Neuronal stem cell (in vitro differentiated cells): ENCODE data around the gene CTAG1A.
"Not testable (repeated sequence)": the region's sequence is repeated elsewhere in the genome, so short reads cannot be mapped to it uniquely, and the experiment has no call there.

ENCODE experiments used
- DNase-seq: peaks from one replicate; pipeline ENCODE4 v3.0.0-alpha.2; 2013; ENCODE audit warnings: low spot score
- H2AFZ ChIP-seq: one replicate; pipeline ENCODE4 v1.6.1; 2013; ENCODE audit warnings: mild to moderate bottlenecking, low read length, inconsistent platforms
- H2AK5ac ChIP-seq: 2 replicates; pipeline ENCODE4 v1.6.1; 2013; ENCODE audit warnings: low read depth, mild to moderate bottlenecking, inconsistent platforms, low read length, moderate library complexity, mixed read lengths
- H2BK120ac ChIP-seq: 2 replicates; pipeline ENCODE4 v1.6.1; 2013; ENCODE audit warnings: low read depth, mild to moderate bottlenecking, inconsistent platforms, low read length, moderate library complexity, mixed read lengths
- H2BK12ac ChIP-seq: one replicate; pipeline ENCODE4 v1.6.1; 2013; ENCODE audit warnings: low read length, inconsistent platforms
- H2BK15ac ChIP-seq: 2 replicates; pipeline ENCODE4 v1.6.1; 2013; ENCODE audit warnings: mild to moderate bottlenecking, low read length, inconsistent platforms, mixed read lengths
- H2BK5ac ChIP-seq: one replicate; pipeline ENCODE4 v1.6.1; 2013; ENCODE audit warnings: inconsistent platforms, mild to moderate bottlenecking, low read length, moderate library complexity
- H3K14ac ChIP-seq: one replicate; pipeline ENCODE4 v1.6.1; 2013; ENCODE audit warnings: low read length, inconsistent platforms
- H3K18ac ChIP-seq: 2 replicates; pipeline ENCODE4 v1.6.1; 2013; ENCODE audit warnings: low read length, inconsistent platforms
- H3K23ac ChIP-seq: 2 replicates; pipeline ENCODE4 v1.6.1; 2013; ENCODE audit warnings: low read depth, mild to moderate bottlenecking, mixed read lengths, low read length, inconsistent platforms; ENCODE audit not compliant: poor library complexity
- H3K27ac ChIP-seq: replicated peaks from 3 replicates; pipeline ENCODE4 v1.5.1; 2013; ENCODE audit warnings: low read length, inconsistent platforms
- H3K27me3 ChIP-seq, 3 experiments: 2 replicates each; pipeline ENCODE4 v1.6.1; 2013; ENCODE audit warnings: low read length in 3 of 3, mild to moderate bottlenecking in 2 of 3, inconsistent platforms in 1 of 3, low read depth in 1 of 3, mixed read lengths in 1 of 3, moderate library complexity in 1 of 3; ENCODE audit not compliant: control insufficient read depth in 3 of 3, insufficient read depth in 3 of 3
- H3K36me3 ChIP-seq, 2 donors: replicated peaks in 1 of 2; 2 replicates each; pipeline ENCODE4 v1.6.1; 2013; ENCODE audit warnings: low read length in 2 of 2; ENCODE audit not compliant: control insufficient read depth in 2 of 2, insufficient read depth in 2 of 2
- H3K4ac ChIP-seq: 2 replicates; pipeline ENCODE4 v1.6.1; 2013; ENCODE audit warnings: inconsistent platforms, mild to moderate bottlenecking, low read length, moderate library complexity
- H3K4me1 ChIP-seq, 2 donors: 1 replicate in 1 of 2; 2 replicates in 1 of 2; pipeline ENCODE4 v1.6.1; 2013; ENCODE audit warnings: low read length in 2 of 2, low read depth in 1 of 2; ENCODE audit not compliant: control insufficient read depth in 2 of 2, insufficient read depth in 1 of 2
- H3K4me2 ChIP-seq: one replicate; pipeline ENCODE4 v1.6.1; 2013; ENCODE audit warnings: mild to moderate bottlenecking, low read length, inconsistent platforms; ENCODE audit not compliant: insufficient read depth, poor library complexity, severe bottlenecking
- H3K4me3 ChIP-seq, 2 donors: 2 replicates each; pipeline ENCODE4 v1.5.1; 2013; ENCODE audit warnings: low read length in 2 of 2, mild to moderate bottlenecking in 2 of 2, inconsistent platforms in 1 of 2, moderate library complexity in 1 of 2
- H3K79me1 ChIP-seq: one replicate; pipeline ENCODE4 v1.6.1; 2013; ENCODE audit warnings: low read depth, mild to moderate bottlenecking, inconsistent platforms, low read length, moderate library complexity
- H3K9ac ChIP-seq: one replicate; pipeline ENCODE4 v1.6.1; 2013; ENCODE audit warnings: mild to moderate bottlenecking, low read depth, low read length, inconsistent platforms; ENCODE audit not compliant: poor library complexity
- H3K9me3 ChIP-seq, 2 donors: replicated peaks in 1 of 2; 2 replicates each; pipeline versions ENCODE3 to v1.6.1; 2013; ENCODE audit warnings: low read length in 2 of 2, mild to moderate bottlenecking in 2 of 2, inconsistent platforms in 1 of 2, low read depth in 1 of 2, mixed read lengths in 1 of 2, moderate library complexity in 1 of 2; ENCODE audit not compliant: control insufficient read depth in 2 of 2, insufficient read depth in 1 of 2
- H4K8ac ChIP-seq: one replicate; pipeline ENCODE4 v1.6.1; 2013; ENCODE audit warnings: low read depth, mild to moderate bottlenecking, inconsistent platforms, low read length, moderate library complexity
- H4K91ac ChIP-seq: one replicate; pipeline ENCODE4 v1.6.1; 2013; ENCODE audit warnings: low read length, low read depth, mild to moderate bottlenecking, inconsistent platforms; ENCODE audit not compliant: poor library complexity
- WGBS, 2 donors: extraction: QIAGEN DNeasy Blood & Tissue Kit; methylation state at CpG; one replicate each; pipeline ENCODE4 v1.1.7; 2013; ENCODE audit warnings: missing lambda C conversion rate in 2 of 2, mixed read lengths in 1 of 2; ENCODE audit not compliant: insufficient read length in 2 of 2, insufficient replicate concordance in 1 of 2; ENCODE audit errors: extremely low coverage in 2 of 2; 5-methylcytosine and 5-hydroxymethylcytosine counted together

Gene CTAG1A

DNA sequence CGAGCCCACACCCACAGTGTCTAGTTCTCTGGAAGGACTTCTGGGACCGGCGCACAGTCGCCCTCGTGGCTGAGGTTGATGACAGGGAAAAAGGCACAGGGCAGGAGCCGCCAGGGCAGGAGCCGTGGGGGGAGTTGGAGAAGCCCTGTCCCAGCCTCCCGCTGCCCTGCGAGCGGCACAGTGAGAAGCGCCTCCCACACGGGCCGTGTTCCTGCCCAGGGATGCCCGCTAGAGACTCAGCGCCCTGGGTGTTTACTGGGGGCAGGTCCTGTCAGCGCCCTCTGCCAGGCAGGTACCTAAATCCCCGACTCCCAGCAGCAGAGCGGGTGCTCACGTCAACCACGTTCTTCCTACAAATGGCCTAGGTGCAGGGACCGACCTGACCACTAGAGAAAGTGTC, 26.0 kb upstream of the CTAG1A start:
- not testable (repeated sequence) for H3K4me1 ChIP-seq, H2BK12ac ChIP-seq, H2BK120ac ChIP-seq, H3K9ac ChIP-seq, H3K9me3 ChIP-seq, H3K4me2 ChIP-seq, H3K4ac ChIP-seq, H3K14ac ChIP-seq, H2AFZ ChIP-seq, H3K27me3 ChIP-seq, H3K27ac ChIP-seq, H4K8ac ChIP-seq, H2BK15ac ChIP-seq, H2BK5ac ChIP-seq, H3K4me3 ChIP-seq, H2AK5ac ChIP-seq, H3K36me3 ChIP-seq, DNase-seq, H3K18ac ChIP-seq, H3K79me1 ChIP-seq, H3K23ac ChIP-seq, H4K91ac ChIP-seq
- WGBS, 2 donors: no CpG with 5 or more reads among the region's 21 CpGs

DNA sequence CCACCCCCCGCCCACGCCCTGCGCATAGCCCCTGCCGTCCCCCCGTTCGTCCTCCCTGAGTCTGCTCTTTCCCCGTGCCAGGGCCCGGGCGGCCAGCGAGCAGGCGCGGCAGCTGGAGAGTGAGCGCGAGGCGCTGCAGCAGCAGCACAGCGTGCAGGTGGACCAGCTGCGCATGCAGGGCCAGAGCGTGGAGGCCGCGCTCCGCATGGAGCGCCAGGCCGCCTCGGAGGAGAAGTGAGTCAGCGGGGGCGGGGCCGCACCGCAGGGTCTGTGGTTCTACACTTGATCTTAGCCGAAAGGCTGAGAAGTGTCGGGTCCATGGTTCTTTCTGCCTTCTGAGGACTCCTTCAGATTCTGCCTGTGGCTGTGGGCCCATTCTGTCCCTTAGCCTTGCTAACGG, 24.6 kb upstream of the CTAG1A start:
- not testable (repeated sequence) for H2BK15ac ChIP-seq, H3K4ac ChIP-seq, H3K36me3 ChIP-seq, H2BK120ac ChIP-seq, H3K4me3 ChIP-seq, H3K79me1 ChIP-seq, H3K9ac ChIP-seq, H2BK12ac ChIP-seq, H3K4me2 ChIP-seq, H2AK5ac ChIP-seq, H3K14ac ChIP-seq, H3K27me3 ChIP-seq, H3K23ac ChIP-seq, H3K27ac ChIP-seq, H4K91ac ChIP-seq, DNase-seq, H4K8ac ChIP-seq, H3K18ac ChIP-seq, H2BK5ac ChIP-seq, H3K9me3 ChIP-seq, H2AFZ ChIP-seq, H3K4me1 ChIP-seq
- WGBS, 2 donors: no CpG with 5 or more reads among the region's 31 CpGs

GRCh38 chrX:154562295-154562694, 22.6 kb upstream of the CTAG1A start:
- not testable (repeated sequence) for H3K4me1 ChIP-seq, H2BK15ac ChIP-seq, H4K91ac ChIP-seq, H3K27me3 ChIP-seq, H4K8ac ChIP-seq, H3K9me3 ChIP-seq, H2AK5ac ChIP-seq, H3K79me1 ChIP-seq, DNase-seq, H3K36me3 ChIP-seq, H3K18ac ChIP-seq, H2BK5ac ChIP-seq, H3K9ac ChIP-seq, H3K4me3 ChIP-seq, H2AFZ ChIP-seq, H2BK120ac ChIP-seq, H3K14ac ChIP-seq, H3K4ac ChIP-seq, H3K4me2 ChIP-seq, H3K27ac ChIP-seq, H2BK12ac ChIP-seq, H3K23ac ChIP-seq
- no CpG with 5 or more reads among the region's 10 CpGs for WGBS, 2 donors

GRCh38 chrX:154570361-154570760, 14.6 kb upstream of the CTAG1A start:
- H3K79me1 ChIP-seq, H3K4ac ChIP-seq, H2AFZ ChIP-seq, H3K4me3 ChIP-seq, H3K14ac ChIP-seq, H3K9me3 ChIP-seq, DNase-seq, H2BK5ac ChIP-seq, H3K4me2 ChIP-seq, H4K91ac ChIP-seq, H3K36me3 ChIP-seq, H2BK120ac ChIP-seq, H3K4me1 ChIP-seq, H3K27ac ChIP-seq, H2BK15ac ChIP-seq, H3K18ac ChIP-seq, H2AK5ac ChIP-seq, H3K23ac ChIP-seq, H3K27me3 ChIP-seq, H3K9ac ChIP-seq, H2BK12ac ChIP-seq, H4K8ac ChIP-seq: not testable (repeated sequence)
- no CpG with 5 or more reads among the region's 11 CpGs for WGBS, 2 donors
